SW480 (cell line): ENCODE data around the gene DNMT3A.

Experiments used
- DNase-seq: peaks from one replicate; pipeline ENCODE4 v3.0.0-alpha.2; 2016; ENCODE audit warnings: low spot score

Gene DNMT3A

GRCh38 chr2:25341753-25342371 is at the start of gene DNMT3A:
Gene DNMT3A (minus strand): TSS chr2:25341925. CDS start chr2:25313984, 27,941 bp downstream.
- peak; percentile 53 for DNase-seq

GRCh38 chr2:25389161-25389560 is 47.4 kb upstream of the DNMT3A start:
- DNase-seq = no peak

GRCh38 chr2:25388491-25388890 is 46.8 kb upstream of the DNMT3A start:
- no peak for DNase-seq

- no peak for DNase-seq
Measured at GRCh38 chr2:25387876-25388449, 46.2 kb upstream of the DNMT3A start.

GRCh38 chr2:25386971-25387875 is 45.5 kb upstream of the DNMT3A start:
- DNase-seq = no peak

- DNase-seq = no peak
Measured at GRCh38 chr2:25385910-25386309, 44.2 kb upstream of the DNMT3A start.

- DNase-seq = no peak
Measured at GRCh38 chr2:25383806-25384205, 42.1 kb upstream of the DNMT3A start.

GRCh38 chr2:25381502-25381901 is 39.8 kb upstream of the DNMT3A start:
- no peak for DNase-seq

- no peak for DNase-seq
Measured at GRCh38 chr2:25380586-25381375, 39.1 kb upstream of the DNMT3A start.

- DNase-seq = no peak
Measured at GRCh38 chr2:25380023-25380422, 38.3 kb upstream of the DNMT3A start.

GRCh38 chr2:25379535-25379934 is 37.8 kb upstream of the DNMT3A start:
- DNase-seq = no peak

- DNase-seq = peak; percentile 69
Measured at GRCh38 chr2:25378731-25379490, 37.2 kb upstream of the DNMT3A start.

GRCh38 chr2:25377822-25378421 is 36.2 kb upstream of the DNMT3A start:
- no peak for DNase-seq

- DNase-seq = peak; percentile 88
Measured at GRCh38 chr2:25376750-25377621, 35.3 kb upstream of the DNMT3A start.

- DNase-seq = no peak
Measured at GRCh38 chr2:25375989-25376545, 34.3 kb upstream of the DNMT3A start.

GRCh38 chr2:25375371-25375988 is 33.8 kb upstream of the DNMT3A start:
- DNase-seq = no peak

GRCh38 chr2:25374827-25375226 is 33.1 kb upstream of the DNMT3A start:
- DNase-seq = no peak

GRCh38 chr2:25374411-25374810 is 32.7 kb upstream of the DNMT3A start:
- no peak for DNase-seq

- peak; percentile 41 for DNase-seq
Measured at GRCh38 chr2:25373269-25373981, 31.7 kb upstream of the DNMT3A start.
